ENCODE data around the gene CHST8.

Gene CHST8

DNA sequence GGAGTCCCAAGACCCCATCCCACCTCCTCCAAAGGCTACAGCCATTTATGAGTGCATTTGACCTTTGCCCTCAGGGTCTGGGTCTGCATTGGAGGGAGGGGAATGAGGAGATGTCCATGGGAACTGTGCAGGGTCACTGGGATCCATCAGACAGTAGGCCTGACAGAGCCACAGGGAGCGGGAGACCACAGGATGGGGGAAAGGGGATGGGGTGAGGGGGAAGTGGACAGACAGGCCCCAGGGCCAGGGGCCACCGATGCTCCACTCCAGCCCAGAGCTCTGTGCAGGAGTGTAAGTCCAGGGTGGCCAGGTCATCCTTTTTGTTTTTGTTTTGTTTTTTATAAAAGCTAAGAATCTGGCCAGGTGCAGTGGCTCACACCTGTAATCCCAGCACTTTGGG, 82.5 kb downstream of the CHST8 start:
- H3K4me3 ChIP-seq (ENCODE audit: low read depth, low read length): no peak overlapping the region
- TF ChIP-seq, protein P1, sequence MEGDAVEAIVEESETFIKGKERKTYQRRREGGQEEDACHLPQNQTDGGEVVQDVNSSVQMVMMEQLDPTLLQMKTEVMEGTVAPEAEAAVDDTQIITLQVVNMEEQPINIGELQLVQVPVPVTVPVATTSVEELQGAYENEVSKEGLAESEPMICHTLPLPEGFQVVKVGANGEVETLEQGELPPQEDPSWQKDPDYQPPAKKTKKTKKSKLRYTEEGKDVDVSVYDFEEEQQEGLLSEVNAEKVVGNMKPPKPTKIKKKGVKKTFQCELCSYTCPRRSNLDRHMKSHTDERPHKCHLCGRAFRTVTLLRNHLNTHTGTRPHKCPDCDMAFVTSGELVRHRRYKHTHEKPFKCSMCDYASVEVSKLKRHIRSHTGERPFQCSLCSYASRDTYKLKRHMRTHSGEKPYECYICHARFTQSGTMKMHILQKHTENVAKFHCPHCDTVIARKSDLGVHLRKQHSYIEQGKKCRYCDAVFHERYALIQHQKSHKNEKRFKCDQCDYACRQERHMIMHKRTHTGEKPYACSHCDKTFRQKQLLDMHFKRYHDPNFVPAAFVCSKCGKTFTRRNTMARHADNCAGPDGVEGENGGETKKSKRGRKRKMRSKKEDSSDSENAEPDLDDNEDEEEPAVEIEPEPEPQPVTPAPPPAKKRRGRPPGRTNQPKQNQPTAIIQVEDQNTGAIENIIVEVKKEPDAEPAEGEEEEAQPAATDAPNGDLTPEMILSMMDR (IDR thresholded peaks at IDR 0.05; ENCODE audit: low read depth, low read length, missing control alignments): no peak
- no peak for DNase-seq (ENCODE audit: low read depth)

DNA sequence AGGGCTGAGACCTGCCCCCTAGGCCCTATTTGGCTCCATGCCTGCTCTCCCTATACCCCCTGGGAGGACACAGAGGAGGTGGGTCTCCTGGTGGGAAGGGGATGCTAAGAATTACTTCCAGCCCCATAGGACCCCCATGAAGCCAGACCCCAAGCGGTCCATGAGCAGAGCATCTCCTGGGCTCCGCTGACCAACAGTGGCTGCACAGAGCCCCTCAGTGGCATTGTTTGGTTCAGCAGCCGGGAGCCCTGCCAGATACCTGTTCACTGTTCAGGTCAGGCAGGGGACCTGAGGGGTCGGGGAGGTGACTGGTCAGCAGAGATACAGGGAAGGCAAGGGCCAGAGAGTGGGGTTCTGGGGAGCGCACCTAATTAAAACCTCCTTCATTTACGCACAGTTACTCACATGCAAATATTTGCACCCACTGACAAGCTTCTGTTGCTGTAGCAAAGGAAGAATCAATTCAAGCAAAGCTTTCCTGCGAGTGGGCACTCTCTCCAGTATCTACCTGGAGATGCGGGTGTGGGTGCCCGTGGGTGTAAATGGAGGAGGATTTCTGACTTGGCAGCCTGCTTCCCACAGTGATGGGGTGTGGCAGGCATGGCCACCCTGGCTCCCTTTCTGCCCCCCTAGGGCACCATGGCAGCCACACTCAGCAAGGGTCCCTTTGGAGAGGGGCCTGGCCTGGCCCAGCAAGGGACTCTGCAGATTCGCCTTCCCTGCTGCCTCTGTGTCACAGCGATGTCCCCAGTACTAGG, 83.5 kb downstream of the CHST8 start:
- TF ChIP-seq, protein P1 (IDR thresholded peaks at IDR 0.05; ENCODE audit: low read depth, low read length, missing control alignments): no peak
- DNase-seq (ENCODE audit: low read depth): no peak
- no peak overlapping the region for H3K4me3 ChIP-seq (ENCODE audit: low read depth, low read length)

DNA sequence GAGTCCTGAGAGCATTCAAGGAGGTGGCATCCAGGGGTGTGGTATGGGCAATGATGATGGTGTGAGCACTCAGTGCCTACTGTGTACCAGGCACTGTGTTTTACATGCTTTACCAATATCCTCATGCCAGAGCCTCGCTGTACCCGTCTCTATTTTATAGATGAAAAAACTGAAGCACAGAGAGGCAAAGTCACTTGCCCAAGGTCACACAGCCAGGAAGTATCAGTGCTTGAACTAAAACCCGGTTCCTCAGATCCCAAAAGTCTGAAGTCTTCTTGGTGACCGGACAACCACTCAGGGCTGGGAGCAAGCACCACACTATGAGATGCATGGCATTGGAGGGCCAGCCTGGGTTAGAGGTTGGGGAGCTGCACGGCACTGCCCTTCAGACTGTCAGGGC, 84.1 kb downstream of the CHST8 start:
- no peak overlapping the region for H3K4me3 ChIP-seq (ENCODE audit: low read depth, low read length)
- DNase-seq (ENCODE audit: low read depth): no peak
- TF ChIP-seq, protein P1 (IDR thresholded peaks at IDR 0.05; ENCODE audit: low read depth, low read length, missing control alignments): no peak

DNA sequence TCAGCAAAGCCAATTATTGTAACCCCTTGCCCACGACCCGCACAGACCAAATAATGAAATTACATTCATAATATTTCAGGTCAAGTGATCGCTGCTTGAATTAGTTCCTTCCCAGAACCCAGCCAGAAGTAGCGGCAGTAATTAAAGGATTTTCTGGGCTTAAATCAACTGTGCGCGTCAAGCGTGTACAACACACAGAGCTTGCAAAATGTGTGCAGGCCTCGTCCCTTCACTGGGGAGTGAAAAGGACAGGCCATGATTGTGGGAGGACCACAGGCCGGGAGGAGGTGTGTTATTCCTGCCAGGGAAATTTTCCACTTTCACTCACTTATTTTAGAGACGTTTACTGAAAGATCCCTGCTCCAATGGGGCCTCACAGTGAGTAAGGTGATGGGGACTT, 84.9 kb downstream of the CHST8 start:
- no peak for DNase-seq (ENCODE audit: low read depth)
- TF ChIP-seq, protein P1 (IDR thresholded peaks at IDR 0.05; ENCODE audit: low read depth, low read length, missing control alignments): no peak

DNA sequence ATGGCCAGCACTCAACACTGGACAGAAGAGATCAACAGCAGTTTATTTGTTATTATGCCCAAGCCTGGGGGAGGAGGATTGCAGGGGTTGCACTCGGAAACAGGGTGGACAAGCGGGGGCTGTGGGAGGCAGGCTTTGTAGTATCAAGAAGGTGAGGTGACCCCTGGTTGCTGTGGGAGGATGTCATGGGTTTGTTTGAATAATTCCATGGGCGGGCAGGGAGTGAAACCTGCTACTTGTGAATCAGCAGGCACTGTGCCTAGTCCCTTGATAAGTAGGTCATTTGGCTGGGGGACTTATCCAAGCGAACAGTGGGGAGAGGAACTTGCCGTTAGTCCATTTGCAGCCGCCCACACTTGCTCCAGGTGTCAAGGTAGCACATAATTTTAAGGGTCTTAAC, 90.5 kb downstream of the CHST8 start:
- DNase-seq (ENCODE audit: low read depth): no peak
- no peak overlapping the region for H3K4me3 ChIP-seq (ENCODE audit: low read depth, low read length)
- TF ChIP-seq, protein P1 (IDR thresholded peaks at IDR 0.05; ENCODE audit: low read depth, low read length, missing control alignments): no peak

More for the DNA sequence above, 84.9 kb downstream of the CHST8 start:
- H3K4me3 ChIP-seq (ENCODE audit: low read depth, low read length): no peak overlapping the region

DNA sequence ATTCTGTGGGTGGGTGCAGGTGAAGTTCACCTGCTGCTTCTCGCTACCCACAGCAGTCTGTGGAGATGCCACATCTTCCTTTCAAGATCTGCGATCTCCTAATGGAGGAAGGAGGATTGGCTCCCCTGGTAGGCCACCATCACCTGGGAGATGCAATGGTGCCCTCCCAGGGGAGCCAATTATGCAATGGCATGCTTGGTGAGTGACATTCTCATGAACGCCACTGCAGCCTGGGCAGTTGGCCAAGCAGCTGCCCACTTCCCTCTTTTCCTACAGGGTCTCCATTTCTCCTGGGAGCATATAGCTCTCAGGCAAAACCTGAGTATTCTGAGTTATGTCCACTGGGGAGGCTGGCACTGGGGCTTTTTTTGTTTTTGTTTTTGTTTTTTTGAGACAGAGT, 91.4 kb downstream of the CHST8 start:
- TF ChIP-seq, protein P1 (IDR thresholded peaks at IDR 0.05; ENCODE audit: low read depth, low read length, missing control alignments): no peak
- H3K4me3 ChIP-seq (ENCODE audit: low read depth, low read length): no peak overlapping the region
- no peak for DNase-seq (ENCODE audit: low read depth)

DNA sequence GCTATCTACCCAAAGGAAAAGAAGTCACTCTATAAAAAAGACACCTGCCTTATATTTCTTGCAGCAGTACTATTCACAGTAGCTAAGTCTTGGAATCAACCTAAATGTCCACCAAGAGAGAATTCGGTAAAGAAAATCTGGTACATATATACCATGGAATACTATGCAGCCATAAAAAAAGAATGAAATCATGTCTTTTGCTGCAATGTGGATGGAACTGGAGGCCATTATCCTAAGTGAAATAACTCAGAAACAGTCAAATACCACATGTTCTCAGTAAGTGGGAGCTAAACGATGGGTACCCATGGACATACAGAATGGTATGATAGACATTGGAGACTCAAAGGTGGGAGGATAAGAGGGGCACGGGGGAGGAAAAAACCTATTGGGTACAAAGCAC, 92.4 kb downstream of the CHST8 start:
- no peak for DNase-seq (ENCODE audit: low read depth)
- TF ChIP-seq, protein P1 (IDR thresholded peaks at IDR 0.05; ENCODE audit: low read depth, low read length, missing control alignments): no peak
- no peak overlapping the region for H3K4me3 ChIP-seq (ENCODE audit: low read depth, low read length)
